Lower leg skin (tissue), 4 donors: Measurements from ENCODE around the gene CMIP. TPM values are rescaled to one million over a fixed set of nuclear protein-coding genes. Genes with fewer than 3 reads are reported as not detected.

ENCODE experiments used
- DNase-seq, 2 donors: peaks; one replicate each; pipeline ENCODE4 v3.0.0-alpha.2; 2019; ENCODE audit warnings: low spot score in 2 of 2
- H3K4me3 ChIP-seq: fragments of 200-600 bp; sonication (generic); 2 replicates; pipeline ENCODE4 v1.5.1; 2017; ENCODE audit warnings: mild to moderate bottlenecking, low read depth; ENCODE audit not compliant: poor library complexity, severe bottlenecking
- CTCF ChIP-seq, 3 donors: fragments of 450-650 bp; IDR thresholded peaks; one replicate each; pipeline ENCODE4 v1.5.1; 2016; ENCODE audit warnings: antibody characterized with exemption in 3 of 3, mild to moderate bottlenecking in 3 of 3, moderate library complexity in 2 of 3
- POLR2A ChIP-seq, 2 donors: fragments of 450-650 bp; IDR thresholded peaks; one replicate each; pipeline ENCODE4 v1.6.1; 2016 to 2017; ENCODE audit warnings: antibody characterized with exemption in 2 of 2, mild to moderate bottlenecking in 1 of 2, moderate library complexity in 1 of 2
- WGBS, 2 donors: methylation state at CpG; one replicate each; pipeline ENCODE4 v1.1.5; 2018; 5-methylcytosine and 5-hydroxymethylcytosine counted together
- intact Hi-C: fragments of 100-400 bp; cut with DNase I; formaldehyde crosslinking; loops from one replicate; pipeline ENCODE4 v1.15.0; 2023; ENCODE audit warnings: low total_unique reads
- total RNA-seq, 4 donors: library from RNA; depleted of rRNA; stranded (reverse); fragments of >200 nt; gene quantifications; one replicate each; pipeline ENCODE4 v1.1.0, GENCODE V29; 2016

Gene CMIP
- total RNA-seq, 4 donors from 2014 or later = 53.7 to 115 (median 77.4) TPM

- H3K4me3 ChIP-seq = no peak overlapping the region
- WGBS, 2 donors = 87 to 92% methylated on average over 26 of the region's 26 CpGs
- no peak for DNase-seq
- intact Hi-C loops = no loop called here
- TF ChIP-seq POLR2A (IDR thresholded peaks at IDR 0.05) = no peak
- TF ChIP-seq CTCF (IDR thresholded peaks at IDR 0.05) = no peak
Observed at GRCh38 chr16:81629034-81629802, 184.6 kb downstream of the CMIP start.

GRCh38 chr16:81629896-81630634, 185.5 kb downstream of the CMIP start:
- TF ChIP-seq CTCF (IDR thresholded peaks at IDR 0.05) (no peak), POLR2A (IDR thresholded peaks at IDR 0.05) (no peak)
- no peak overlapping the region for H3K4me3 ChIP-seq
- DNase-seq = no peak
- 93 to 95% methylated on average over 16 to 18 of the region's 18 CpGs for WGBS, 2 donors
- intact Hi-C loops = no loop called here

- no peak for DNase-seq
- WGBS, 2 donors = 79 to 80% methylated on average over 5 of the region's 5 CpGs
Observed at GRCh38 chr16:81630635-81631031, 186.0 kb downstream of the CMIP start.

GRCh38 chr16:81632392-81633146, 188.0 kb downstream of the CMIP start:
- intact Hi-C loops = no loop called here
- DNase-seq = no peak

More at GRCh38 chr16:81630635-81631031, 186.0 kb downstream of the CMIP start:
- no peak overlapping the region for H3K4me3 ChIP-seq
- TF ChIP-seq POLR2A (IDR thresholded peaks at IDR 0.05) (no peak), CTCF (IDR thresholded peaks at IDR 0.05) (no peak)
- intact Hi-C loops = no loop called here

More at GRCh38 chr16:81632392-81633146, 188.0 kb downstream of the CMIP start:
- WGBS, 2 donors = 65 to 82% methylated on average over 18 of the region's 18 CpGs
- TF ChIP-seq CTCF (IDR thresholded peaks at IDR 0.05) = no peak
- no peak for TF ChIP-seq POLR2A (IDR thresholded peaks at IDR 0.05)
- no peak overlapping the region for H3K4me3 ChIP-seq
